VCaP (cell line): ENCODE data around the gene PLCL1.
A peak's percentile ranks its signal among the peaks of the same experiment; 100 is the strongest.

Source experiments
- H3K27ac ChIP-seq: fragments of 450-650 bp; 2 replicates; pipeline ENCODE4 v1.5.1; 2017
- CTCF ChIP-seq: fragments of 450-650 bp; conservative IDR thresholded peaks from 2 replicates; pipeline ENCODE4 v1.5.1; 2017; ENCODE audit warnings: mild to moderate bottlenecking, moderate library complexity

Gene PLCL1

GRCh38 chr2:197804049-197804757 lies at the start of gene PLCL1:
TSS of gene PLCL1 (plus strand) at chr2:197804593.
- H3K27ac ChIP-seq = no peak within 1 kb of the TSS
- TF ChIP-seq CTCF = peak; percentile 27

- H3K27ac ChIP-seq = no peak overlapping the region
- no peak for TF ChIP-seq CTCF
These were observed 45.4 kb upstream of the PLCL1 start for GRCh38 chr2:197759013-197759412.

GRCh38 chr2:197759625-197760292 lies 44.6 kb upstream of the PLCL1 start:
- no peak for TF ChIP-seq CTCF
- H3K27ac ChIP-seq = no peak overlapping the region

- TF ChIP-seq CTCF = no peak
- H3K27ac ChIP-seq = no peak overlapping the region
These were observed 44.1 kb upstream of the PLCL1 start for GRCh38 chr2:197760293-197760657.

GRCh38 chr2:197777823-197778407 lies 26.5 kb upstream of the PLCL1 start:
- no peak overlapping the region for H3K27ac ChIP-seq
- peak; percentile 80 for TF ChIP-seq CTCF

GRCh38 chr2:197779261-197779660 lies 25.1 kb upstream of the PLCL1 start:
- H3K27ac ChIP-seq = no peak overlapping the region
- no peak for TF ChIP-seq CTCF

- H3K27ac ChIP-seq = no peak overlapping the region
- TF ChIP-seq CTCF = no peak
These were observed 22.3 kb upstream of the PLCL1 start for GRCh38 chr2:197782126-197782525.
